ENCODE results near the gene MOG. TPM values are rescaled to one million over a fixed set of nuclear protein-coding genes. Genes with fewer than 3 reads are reported as not detected.

MOG gene
- polyA plus RNA-seq, 3 donors, result 0.51 TPM; not detected in 2

Other genes with a start within 250 kb of the MOG start
- gene OR12D1, start 242.2 kb upstream of the MOG start, polyA plus RNA-seq (ENCODE audit: insufficient read length in 3 of 3), result not detected
- not detected for gene OR10C1, start 217.8 kb upstream of the MOG start, polyA plus RNA-seq (ENCODE audit: insufficient read length in 3 of 3)
- not detected for gene OR11A1, start 200.0 kb upstream of the MOG start, polyA plus RNA-seq (ENCODE audit: insufficient read length in 3 of 3)
- gene OR2H1, start 199.9 kb upstream of the MOG start, polyA plus RNA-seq (ENCODE audit: insufficient read length in 3 of 3), result not detected
- gene MAS1L, start 169.1 kb upstream of the MOG start, polyA plus RNA-seq (ENCODE audit: insufficient read length in 3 of 3), result not detected
- 1 to 10 TPM in 1 of 3 donors, under 1 TPM in 2; 0.69 to 1.1 (median 0.70) TPM for gene UBD, start 97.4 kb upstream of the MOG start, polyA plus RNA-seq (ENCODE audit: insufficient read length in 3 of 3)
- under 1 TPM; 0.13 to 0.22 (median 0.16) TPM for gene OR2H2, start 72.0 kb upstream of the MOG start, polyA plus RNA-seq (ENCODE audit: insufficient read length in 3 of 3)
- gene GABBR1, start 23.9 kb upstream of the MOG start, polyA plus RNA-seq (ENCODE audit: insufficient read length in 3 of 3), result 10 to 100 TPM; 56.9 to 94.6 (median 89.2) TPM
- gene ZFP57, start 24.1 kb downstream of the MOG start, polyA plus RNA-seq (ENCODE audit: insufficient read length in 3 of 3), result under 1 TPM in 2 of 3 donors, not detected in 1; 0.21 to 0.23 TPM
- gene HLA-F, start 66.3 kb downstream of the MOG start, polyA plus RNA-seq (ENCODE audit: insufficient read length in 3 of 3), result 1 to 10 TPM; 4.2 to 6.3 (median 4.6) TPM
- gene HLA-G, start 170.7 kb downstream of the MOG start, polyA plus RNA-seq (ENCODE audit: insufficient read length in 3 of 3), result 1 to 10 TPM; 2.2 to 6.7 (median 5.7) TPM

Measured in renal pelvis (tissue), 3 donors.